Lower lobe of right lung (tissue), 2 donors: ENCODE results near the gene POU2F1. TPM values are rescaled to one million over a fixed set of nuclear protein-coding genes. Genes with fewer than 3 reads are reported as not detected.

ENCODE experiments used
- ATAC-seq, 2 donors: fragments of 200-7000 bp; cut with Tn5 transposase; one replicate each; pipeline ENCODE4 v1.9.1; 2020 to 2022; ENCODE audit warnings: mild to moderate bottlenecking in 2 of 2, moderate library complexity in 2 of 2
- DNase-seq: peaks from one replicate; pipeline ENCODE4 v3.0.0-alpha.2; 2020
- H3K27ac ChIP-seq: fragments of 200-600 bp; one replicate; pipeline ENCODE4 v1.8.0; 2022
- H3K27me3 ChIP-seq: fragments of 200-600 bp; one replicate; pipeline ENCODE4 v1.8.0; 2022; ENCODE audit warnings: low read depth
- H3K36me3 ChIP-seq: fragments of 200-600 bp; one replicate; pipeline ENCODE4 v1.8.0; 2022; ENCODE audit warnings: mild to moderate bottlenecking
- H3K4me1 ChIP-seq: fragments of 200-600 bp; one replicate; pipeline ENCODE4 v1.8.0; 2022
- H3K4me3 ChIP-seq: fragments of 200-600 bp; one replicate; pipeline ENCODE4 v1.8.0; 2022; ENCODE audit warnings: mild to moderate bottlenecking
- H3K9me3 ChIP-seq: fragments of 200-600 bp; one replicate; pipeline ENCODE4 v1.8.0; 2022
- intact Hi-C: fragments of 100-400 bp; cut with DNase I; formaldehyde crosslinking; loops from one replicate; pipeline ENCODE4 v1.11.0; 2022
- total RNA-seq: library from RNA; stranded (reverse); fragmentation: NEBNext Ultra II Directional; extraction: Animal tissue kit (Norgen Biotek cat#: 25700); gene quantifications from one replicate; pipeline ENCODE4 v1.2.1, GENCODE V29; 2021
- TF ChIP-seq, protein P1 (sequence below): fragments of 200-600 bp; IDR thresholded peaks from one replicate; pipeline ENCODE4 v1.8.0; 2022; ENCODE audit warnings: antibody characterized with exemption, mild to moderate bottlenecking
- donor health status: DM: no; HTN: yes; CAD: no; lungs with severe emphysema.

Gene POU2F1
- total RNA-seq, 1 donor from 2014 or later: 20.1 TPM

- no peak for ATAC-seq
- H3K36me3 ChIP-seq: no peaks in the 10 kb centered on the region
- H3K4me1 ChIP-seq: no peaks in the 10 kb centered on the region
- TF ChIP-seq, protein P1, sequence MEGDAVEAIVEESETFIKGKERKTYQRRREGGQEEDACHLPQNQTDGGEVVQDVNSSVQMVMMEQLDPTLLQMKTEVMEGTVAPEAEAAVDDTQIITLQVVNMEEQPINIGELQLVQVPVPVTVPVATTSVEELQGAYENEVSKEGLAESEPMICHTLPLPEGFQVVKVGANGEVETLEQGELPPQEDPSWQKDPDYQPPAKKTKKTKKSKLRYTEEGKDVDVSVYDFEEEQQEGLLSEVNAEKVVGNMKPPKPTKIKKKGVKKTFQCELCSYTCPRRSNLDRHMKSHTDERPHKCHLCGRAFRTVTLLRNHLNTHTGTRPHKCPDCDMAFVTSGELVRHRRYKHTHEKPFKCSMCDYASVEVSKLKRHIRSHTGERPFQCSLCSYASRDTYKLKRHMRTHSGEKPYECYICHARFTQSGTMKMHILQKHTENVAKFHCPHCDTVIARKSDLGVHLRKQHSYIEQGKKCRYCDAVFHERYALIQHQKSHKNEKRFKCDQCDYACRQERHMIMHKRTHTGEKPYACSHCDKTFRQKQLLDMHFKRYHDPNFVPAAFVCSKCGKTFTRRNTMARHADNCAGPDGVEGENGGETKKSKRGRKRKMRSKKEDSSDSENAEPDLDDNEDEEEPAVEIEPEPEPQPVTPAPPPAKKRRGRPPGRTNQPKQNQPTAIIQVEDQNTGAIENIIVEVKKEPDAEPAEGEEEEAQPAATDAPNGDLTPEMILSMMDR: no peak
- DNase-seq: no peak
- no peak overlapping the region for H3K4me3 ChIP-seq
- H3K27me3 ChIP-seq: no peaks in the 10 kb centered on the region
- H3K27ac ChIP-seq: no peak overlapping the region
- intact Hi-C loops: no loop called here
- H3K9me3 ChIP-seq: no peaks in the 10 kb centered on the region
Observed at GRCh38 chr1:167432780-167433179, 212.1 kb downstream of the POU2F1 start.

DNA sequence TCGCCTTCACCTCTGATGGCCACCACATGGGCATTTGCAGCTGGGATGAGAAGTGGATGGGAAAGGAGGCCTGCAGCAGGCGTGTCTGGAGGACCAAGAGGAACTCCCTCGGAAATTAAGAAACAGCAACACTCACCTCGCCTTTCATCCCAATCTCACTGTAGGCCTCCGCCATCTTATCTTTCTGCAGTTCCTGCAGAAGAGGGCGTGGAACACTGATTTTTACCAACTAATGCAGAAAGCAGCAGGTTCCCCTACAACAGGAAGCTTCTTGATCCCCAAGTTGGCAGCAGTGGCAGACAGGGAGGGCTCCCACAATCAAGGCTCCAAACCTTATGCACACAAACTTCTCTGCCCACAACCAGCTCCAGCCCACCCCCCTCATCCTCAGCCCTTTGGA is 213.2 kb downstream of the POU2F1 start:
- TF ChIP-seq, protein P1: no peak
- no peaks in the 10 kb centered on the region for H3K27me3 ChIP-seq
- no peaks in the 10 kb centered on the region for H3K4me1 ChIP-seq
- ATAC-seq (no peak), DNase-seq (no peak)
- intact Hi-C loops: no loop called here
- H3K4me3 ChIP-seq: no peak overlapping the region
- H3K27ac ChIP-seq: no peak overlapping the region
- H3K36me3 ChIP-seq: no peaks in the 10 kb centered on the region
- no peaks in the 10 kb centered on the region for H3K9me3 ChIP-seq

GRCh38 chr1:167434306-167434705 is 213.6 kb downstream of the POU2F1 start:
- Histone ChIP-seq H3K9me3 (no peaks in the 10 kb centered on the region), H3K27ac (no peak overlapping the region), H3K36me3 (no peaks in the 10 kb centered on the region), H3K27me3 (peaks cover 4% of the 10 kb centered on the region), H3K4me3 (no peak overlapping the region), H3K4me1 (peaks cover 4% of the 10 kb centered on the region)
- ATAC-seq (no peak), DNase-seq (no peak)
- TF ChIP-seq, protein P1: no peak
- intact Hi-C loops: no loop called here

- intact Hi-C loops: no loop called here
Observed at GRCh38 chr1:167435484-167435883, 214.8 kb downstream of the POU2F1 start.

DNA sequence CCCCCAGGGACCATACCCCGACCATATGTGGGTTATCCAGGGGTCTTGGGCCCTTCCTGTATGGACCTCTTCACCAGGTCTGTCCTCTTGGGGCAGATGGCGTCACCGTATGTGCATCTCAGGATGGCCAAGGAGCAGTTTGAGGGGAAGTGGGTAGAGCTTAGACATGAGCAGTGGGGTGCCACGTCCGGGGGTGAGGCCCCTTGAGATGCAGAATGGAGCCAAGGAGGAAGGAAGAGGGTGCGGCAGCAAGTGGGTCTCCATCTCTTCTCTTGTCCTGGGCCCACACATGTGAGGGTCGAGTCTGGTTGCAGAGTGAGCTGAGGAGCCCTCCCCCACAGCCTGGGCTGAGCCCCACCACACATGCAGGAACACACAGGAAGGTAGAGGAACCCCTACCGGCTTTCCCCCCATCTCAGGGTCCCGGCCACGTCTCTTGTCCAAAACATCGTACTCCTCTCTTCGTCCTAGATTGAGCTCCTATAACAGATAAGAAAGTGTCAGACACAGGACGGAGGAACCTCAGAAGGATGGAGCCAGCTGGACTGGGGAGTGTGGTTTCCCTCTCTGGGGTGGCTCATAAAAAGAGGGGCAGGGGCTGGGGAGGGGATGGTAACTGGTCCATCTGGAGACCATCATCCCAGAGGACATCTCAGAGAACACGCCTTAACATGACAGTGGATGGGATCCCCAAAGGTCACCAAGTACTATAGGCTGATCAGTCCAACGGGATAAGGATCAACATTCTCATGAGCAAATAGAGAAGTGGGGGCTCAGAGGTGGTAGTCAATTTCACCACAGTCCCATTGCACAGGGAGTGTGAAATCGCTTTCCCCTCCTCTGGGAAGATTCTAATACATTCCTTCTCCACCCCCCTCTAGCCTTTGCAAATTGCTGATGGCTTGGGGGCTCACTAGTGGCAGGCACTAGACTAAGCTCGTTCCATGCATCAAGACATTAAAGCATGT is 217.8 kb downstream of the POU2F1 start:
- no peak for DNase-seq
- TF ChIP-seq, protein P1: no peak
- ATAC-seq: no peak
- intact Hi-C loops: no loop called here
- Histone ChIP-seq H3K27ac (no peak overlapping the region), H3K4me3 (no peak overlapping the region), H3K9me3 (no peaks in the 10 kb centered on the region), H3K36me3 (no peaks in the 10 kb centered on the region), H3K27me3 (peaks cover 9% of the 10 kb centered on the region), H3K4me1 (peaks cover 10% of the 10 kb centered on the region)

More at GRCh38 chr1:167435484-167435883, 214.8 kb downstream of the POU2F1 start:
- Histone ChIP-seq H3K27ac (no peak overlapping the region), H3K4me3 (no peak overlapping the region), H3K27me3 (peaks cover 9% of the 10 kb centered on the region), H3K4me1 (peaks cover 10% of the 10 kb centered on the region), H3K9me3 (no peaks in the 10 kb centered on the region), H3K36me3 (no peaks in the 10 kb centered on the region)
- ATAC-seq: no peak
- TF ChIP-seq, protein P1: no peak
- no peak for DNase-seq
